ENCODE results near the gene ADIG. TPM values are rescaled to one million over a fixed set of nuclear protein-coding genes. Genes with fewer than 3 reads are reported as not detected.

The ADIG gene
- total and polyA plus RNA-seq, 2 of the 13 experiments (the other 11 are each of a cell fraction or from before 2014, with no cell fraction given): 0.15 TPM; not detected in 1

DNA sequence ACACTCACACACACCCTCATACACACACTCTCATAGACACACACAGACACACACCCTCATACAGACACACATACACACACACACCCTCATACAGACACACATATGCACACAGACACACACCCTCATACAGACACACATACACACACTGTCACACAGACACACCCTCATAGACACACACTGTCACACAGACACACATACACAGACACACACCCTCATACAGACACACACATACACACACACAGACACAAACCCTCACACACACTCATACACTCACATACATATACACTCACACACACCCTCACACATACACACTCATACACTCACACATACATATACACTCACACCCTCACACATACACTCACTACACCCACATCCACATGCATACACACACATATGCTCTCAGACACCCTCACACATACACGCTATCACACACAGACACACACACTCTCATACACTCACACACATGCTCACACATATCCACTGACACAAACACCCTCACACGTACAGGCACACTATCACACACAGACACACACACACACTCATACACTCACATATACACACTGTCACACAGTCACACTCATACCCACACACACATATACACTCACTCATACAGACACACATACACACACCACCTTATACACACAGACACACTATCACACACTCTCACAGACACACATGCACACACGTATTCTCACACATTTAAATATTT, 9.1 kb downstream of the ADIG start (continued):
- TF ChIP-seq, protein P1, sequence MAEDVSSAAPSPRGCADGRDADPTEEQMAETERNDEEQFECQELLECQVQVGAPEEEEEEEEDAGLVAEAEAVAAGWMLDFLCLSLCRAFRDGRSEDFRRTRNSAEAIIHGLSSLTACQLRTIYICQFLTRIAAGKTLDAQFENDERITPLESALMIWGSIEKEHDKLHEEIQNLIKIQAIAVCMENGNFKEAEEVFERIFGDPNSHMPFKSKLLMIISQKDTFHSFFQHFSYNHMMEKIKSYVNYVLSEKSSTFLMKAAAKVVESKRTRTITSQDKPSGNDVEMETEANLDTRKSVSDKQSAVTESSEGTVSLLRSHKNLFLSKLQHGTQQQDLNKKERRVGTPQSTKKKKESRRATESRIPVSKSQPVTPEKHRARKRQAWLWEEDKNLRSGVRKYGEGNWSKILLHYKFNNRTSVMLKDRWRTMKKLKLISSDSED (CRISPR knock-in tag; IDR thresholded peaks at IDR 0.05): 0 out of 2 replicates have a peak, but pooled peaks have one; percentile 70
- TF ChIP-seq SOX6 (IDR thresholded peaks at IDR 0.05) (peak; percentile 96), SOX6 (CRISPR knock-in tag; IDR thresholded peaks at IDR 0.05) (no peak), ZNF207 (IDR thresholded peaks at IDR 0.05; ENCODE audit: borderline replicate concordance) (peak; percentile 80), HHEX (CRISPR knock-in tag; IDR thresholded peaks at IDR 0.05) (0 out of 2 replicates have a peak, but pooled peaks have one; percentile 15), ZFP36L2 (CRISPR knock-in tag; IDR thresholded peaks at IDR 0.05) (no peak), ZNF282 (IDR thresholded peaks at IDR 0.05; ENCODE audit: partially characterized antibody) (peak; percentile 92), SP1 (IDR thresholded peaks at IDR 0.05) (peak; percentile 80), SP1 (CRISPR knock-in tag; IDR thresholded peaks at IDR 0.05) (no peak), HOXA9 (CRISPR knock-in tag; IDR thresholded peaks at IDR 0.05; ENCODE audit: borderline replicate concordance) (peak; percentile 64; the same call in 1 of the 2 replicates), ZNF75D (CRISPR knock-in tag; IDR thresholded peaks at IDR 0.05; ENCODE audit: borderline replicate concordance) (no peak), CHD2 (IDR thresholded peaks at IDR 0.05; ENCODE audit: low read depth, low read length) (no peak), FOXA1 (IDR thresholded peaks at IDR 0.05) (peak; percentile 66), FOXA1 (CRISPR knock-in tag; IDR thresholded peaks at IDR 0.05) (no peak), ATM (IDR thresholded peaks at IDR 0.05; ENCODE audit: borderline replicate concordance) (peak; percentile 72; the same call in 1 of the 2 replicates), NONO (IDR thresholded peaks at IDR 0.05) (peak; percentile 96; the same call in 1 of the 2 replicates), NONO (CRISPR knock-in tag; conservative IDR thresholded peaks at IDR 0.05) (0 out of 2 replicates have a peak, but pooled peaks have one; percentile 37), CENPT (CRISPR knock-in tag; IDR thresholded peaks at IDR 0.05; ENCODE audit: low read depth) (peak; percentile 81; the same call in 1 of the 2 replicates), ZNF354B (CRISPR knock-in tag; IDR thresholded peaks at IDR 0.05) (no peak), ZNF761 (CRISPR knock-in tag; conservative IDR thresholded peaks at IDR 0.05) (no peak), IKZF1 (IDR thresholded peaks at IDR 0.05) (peak; percentile 97), STAG1 (CRISPR knock-in tag; IDR thresholded peaks at IDR 0.05) (no peak), TCF7 (IDR thresholded peaks at IDR 0.05; ENCODE audit: low read depth) (no peak), ZNF703 (CRISPR knock-in tag; IDR thresholded peaks at IDR 0.05; ENCODE audit: borderline replicate concordance) (no peak), ZNF766 (CRISPR knock-in tag; IDR thresholded peaks at IDR 0.05; ENCODE audit: borderline replicate concordance) (no peak), ZNF12 (CRISPR knock-in tag; IDR thresholded peaks at IDR 0.05) (no peak)
- TF ChIP-seq, protein P2, sequence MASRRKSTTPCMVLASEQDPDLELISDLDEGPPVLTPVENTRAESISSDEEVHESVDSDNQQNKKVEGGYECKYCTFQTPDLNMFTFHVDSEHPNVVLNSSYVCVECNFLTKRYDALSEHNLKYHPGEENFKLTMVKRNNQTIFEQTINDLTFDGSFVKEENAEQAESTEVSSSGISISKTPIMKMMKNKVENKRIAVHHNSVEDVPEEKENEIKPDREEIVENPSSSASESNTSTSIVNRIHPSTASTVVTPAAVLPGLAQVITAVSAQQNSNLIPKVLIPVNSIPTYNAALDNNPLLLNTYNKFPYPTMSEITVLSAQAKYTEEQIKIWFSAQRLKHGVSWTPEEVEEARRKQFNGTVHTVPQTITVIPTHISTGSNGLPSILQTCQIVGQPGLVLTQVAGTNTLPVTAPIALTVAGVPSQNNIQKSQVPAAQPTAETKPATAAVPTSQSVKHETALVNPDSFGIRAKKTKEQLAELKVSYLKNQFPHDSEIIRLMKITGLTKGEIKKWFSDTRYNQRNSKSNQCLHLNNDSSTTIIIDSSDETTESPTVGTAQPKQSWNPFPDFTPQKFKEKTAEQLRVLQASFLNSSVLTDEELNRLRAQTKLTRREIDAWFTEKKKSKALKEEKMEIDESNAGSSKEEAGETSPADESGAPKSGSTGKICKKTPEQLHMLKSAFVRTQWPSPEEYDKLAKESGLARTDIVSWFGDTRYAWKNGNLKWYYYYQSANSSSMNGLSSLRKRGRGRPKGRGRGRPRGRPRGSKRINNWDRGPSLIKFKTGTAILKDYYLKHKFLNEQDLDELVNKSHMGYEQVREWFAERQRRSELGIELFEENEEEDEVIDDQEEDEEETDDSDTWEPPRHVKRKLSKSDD (CRISPR knock-in tag; IDR thresholded peaks at IDR 0.05; ENCODE audit: low read depth): 0 out of 2 replicates have a peak, but pooled peaks have one; percentile 18
- TF ChIP-seq, protein P3, sequence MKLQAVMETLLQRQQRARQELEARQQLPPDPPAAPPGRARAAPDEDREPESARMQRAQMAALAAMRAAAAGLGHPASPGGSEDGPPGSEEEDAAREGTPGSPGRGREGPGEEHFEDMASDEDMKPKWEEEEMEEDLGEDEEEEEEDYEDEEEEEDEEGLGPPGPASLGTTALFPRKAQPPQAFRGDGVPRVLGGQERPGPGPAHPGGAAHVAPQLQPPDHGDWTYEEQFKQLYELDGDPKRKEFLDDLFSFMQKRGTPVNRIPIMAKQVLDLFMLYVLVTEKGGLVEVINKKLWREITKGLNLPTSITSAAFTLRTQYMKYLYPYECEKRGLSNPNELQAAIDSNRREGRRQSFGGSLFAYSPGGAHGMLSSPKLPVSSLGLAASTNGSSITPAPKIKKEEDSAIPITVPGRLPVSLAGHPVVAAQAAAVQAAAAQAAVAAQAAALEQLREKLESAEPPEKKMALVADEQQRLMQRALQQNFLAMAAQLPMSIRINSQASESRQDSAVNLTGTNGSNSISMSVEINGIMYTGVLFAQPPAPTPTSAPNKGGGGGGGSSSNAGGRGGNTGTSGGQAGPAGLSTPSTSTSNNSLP (IDR thresholded peaks at IDR 0.05; ENCODE audit: low read depth, low read length): no peak

All from HepG2 (cell line).